Gastroesophageal sphincter (tissue), 4 donors: Measurements from ENCODE around the gene SLC44A1. TPM values are rescaled to one million over a fixed set of nuclear protein-coding genes. Genes with fewer than 3 reads are reported as not detected.

Experiments used
- ATAC-seq: fragments of 150-250 bp; one replicate; pipeline ENCODE4 v1.9.1; 2016; ENCODE audit warnings: mild to moderate bottlenecking, moderate library complexity
- H3K27ac ChIP-seq, 4 donors: fragments of 200-600 bp; sonication (generic) in 3 of 4; 1 replicate in 3 of 4; 2 replicates in 1 of 4; pipeline ENCODE4 v1.5.1; 2016 to 2019
- H3K27me3 ChIP-seq: fragments of 200-600 bp; sonication (generic); one replicate; pipeline ENCODE4 v1.5.1; 2019
- H3K36me3 ChIP-seq, 2 donors: fragments of 200-600 bp; sonication (generic); one replicate each; pipeline ENCODE4 v1.5.1; 2019; ENCODE audit warnings: control low read depth in 1 of 2
- H3K4me1 ChIP-seq, 3 donors: fragments of 200-600 bp; sonication (generic); 1 replicate in 2 of 3; 2 replicates in 1 of 3; pipeline ENCODE4 v1.5.1; 2016 to 2019; ENCODE audit warnings: control low read depth in 2 of 3
- H3K4me3 ChIP-seq, 2 donors: fragments of 200-600 bp; sonication (generic); one replicate each; pipeline ENCODE4 v1.5.1; 2019; ENCODE audit warnings: mild to moderate bottlenecking in 1 of 2, moderate library complexity in 1 of 2
- H3K9me3 ChIP-seq, 3 donors: fragments of 200-600 bp; sonication (generic); one replicate each; pipeline ENCODE4 v1.5.1; 2017 to 2019; ENCODE audit warnings: control low read depth in 2 of 3
- CTCF ChIP-seq, 4 experiments: fragments of 200-600 bp in 2 of 4; fragments of 450-650 bp in 2 of 4; sonication (generic) in 1 of 4; IDR thresholded peaks; one replicate each; pipeline ENCODE4 v1.5.1; 2017 to 2019; ENCODE audit warnings: antibody characterized with exemption in 4 of 4, mild to moderate bottlenecking in 2 of 4, moderate library complexity in 2 of 4
- EP300 ChIP-seq: sonication (generic); formaldehyde crosslinking; IDR thresholded peaks from one replicate; pipeline ENCODE4 v1.6.1; 2017; ENCODE audit warnings: antibody characterized with exemption, mild to moderate bottlenecking
- POLR2A ChIP-seq, 2 donors: fragments of 450-650 bp; IDR thresholded peaks; one replicate each; pipeline ENCODE4 v1.6.1; 2017; ENCODE audit warnings: antibody characterized with exemption in 2 of 2, mild to moderate bottlenecking in 2 of 2, moderate library complexity in 1 of 2
- POLR2AphosphoS5 ChIP-seq: sonication (generic); formaldehyde crosslinking; IDR thresholded peaks from one replicate; pipeline ENCODE4 v1.6.1; 2017; ENCODE audit warnings: antibody characterized with exemption
- WGBS, 2 donors: methylation state at CpG; one replicate each; pipeline ENCODE4 v1.1.5; 2018; ENCODE audit warnings: low coverage in 1 of 2; 5-methylcytosine and 5-hydroxymethylcytosine counted together
- total RNA-seq, 4 donors: library from RNA; depleted of rRNA; stranded (reverse); fragments of >200 nt; gene quantifications; one replicate each; pipeline ENCODE4 v1.1.0, GENCODE V29; 2016

The SLC44A1 gene
- total RNA-seq, 4 donors from 2014 or later = 27.9 to 49.1 (median 30.6) TPM

- no peak overlapping the region for H3K27ac ChIP-seq
- no peak overlapping the region for H3K4me3 ChIP-seq
- H3K9me3 ChIP-seq = no peaks in the 10 kb centered on the region
- 85 to 92% methylated on average over 5 of the region's 5 CpGs for WGBS, 2 donors
- peaks cover 0 to 19% (median 0%) of the 10 kb centered on the region in 3 donors for H3K4me1 ChIP-seq
- peaks cover 0 to 7% of the 10 kb centered on the region in 2 donors for H3K36me3 ChIP-seq
- TF ChIP-seq POLR2A (IDR thresholded peaks at IDR 0.05) = no peak
- ATAC-seq = no peak
- H3K27me3 ChIP-seq = no peaks in the 10 kb centered on the region
Measured at GRCh38 chr9:105306351-105307140, 62.1 kb downstream of the SLC44A1 start.

DNA sequence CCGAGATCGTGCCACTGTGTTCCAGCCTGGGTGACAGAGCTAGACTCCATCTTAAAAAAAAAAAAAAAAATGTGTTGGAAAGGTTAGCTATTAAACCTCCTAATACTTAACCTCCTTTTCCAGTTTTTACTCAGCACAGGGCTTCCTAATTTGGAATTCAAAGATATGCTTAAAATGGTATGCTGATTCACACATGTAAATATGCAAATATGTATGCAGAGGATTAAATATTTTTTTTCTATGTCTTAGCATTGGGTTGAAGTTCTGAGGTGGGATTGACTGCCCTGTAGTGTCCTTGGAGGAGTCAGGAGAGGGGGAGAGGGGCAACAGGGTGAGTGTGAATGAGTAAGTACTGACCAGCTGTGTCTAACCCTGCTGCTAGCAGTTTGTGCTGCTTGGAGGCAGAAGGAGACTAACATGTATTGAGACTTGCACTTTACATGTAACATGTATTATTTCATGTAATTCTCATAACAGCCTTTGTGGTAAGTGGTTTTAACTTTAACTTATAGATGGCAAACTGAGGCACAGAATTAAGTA is 63.2 kb downstream of the SLC44A1 start:
- Histone ChIP-seq H3K36me3 (peaks cover 0 to 7% of the 10 kb centered on the region in 2 donors), H3K27me3 (no peaks in the 10 kb centered on the region), H3K4me3 (no peak overlapping the region), H3K27ac (no peak overlapping the region), H3K4me1 (peaks cover 0 to 19% (median 0%) of the 10 kb centered on the region in 3 donors), H3K9me3 (no peaks in the 10 kb centered on the region)
- WGBS, 2 donors = 86% methylated on average over 2 of the region's 2 CpGs; no CpG with 5 or more reads in 1 of the 2 donors
- TF ChIP-seq CTCF (IDR thresholded peaks at IDR 0.05) (no peak), POLR2A (IDR thresholded peaks at IDR 0.05) (no peak), POLR2AphosphoS5 (no peak), EP300 (no peak)
- no peak for ATAC-seq

- H3K4me3 ChIP-seq = no peak overlapping the region
- TF ChIP-seq POLR2A (IDR thresholded peaks at IDR 0.05) = no peak
- no peak for TF ChIP-seq POLR2AphosphoS5
- no peak for TF ChIP-seq CTCF (IDR thresholded peaks at IDR 0.05)
- no peak for TF ChIP-seq EP300
- H3K27ac ChIP-seq = no peak overlapping the region
- 63 to 72% methylated on average over 7 to 8 of the region's 8 CpGs for WGBS, 2 donors
- peaks cover 0 to under 1% of the 10 kb centered on the region in 2 donors for H3K36me3 ChIP-seq
- no peaks in the 10 kb centered on the region for H3K27me3 ChIP-seq
- H3K4me1 ChIP-seq = peaks cover 0 to 19% (median 0%) of the 10 kb centered on the region in 3 donors
- ATAC-seq = no peak
- H3K9me3 ChIP-seq = no peaks in the 10 kb centered on the region
Measured at GRCh38 chr9:105308461-105309341, 64.2 kb downstream of the SLC44A1 start.

- no peak for TF ChIP-seq POLR2AphosphoS5
- TF ChIP-seq CTCF (IDR thresholded peaks at IDR 0.05) = no peak
- H3K9me3 ChIP-seq = no peaks in the 10 kb centered on the region
- no peaks in the 10 kb centered on the region for H3K27me3 ChIP-seq
Measured at GRCh38 chr9:105309531-105309931, 65.1 kb downstream of the SLC44A1 start.

DNA sequence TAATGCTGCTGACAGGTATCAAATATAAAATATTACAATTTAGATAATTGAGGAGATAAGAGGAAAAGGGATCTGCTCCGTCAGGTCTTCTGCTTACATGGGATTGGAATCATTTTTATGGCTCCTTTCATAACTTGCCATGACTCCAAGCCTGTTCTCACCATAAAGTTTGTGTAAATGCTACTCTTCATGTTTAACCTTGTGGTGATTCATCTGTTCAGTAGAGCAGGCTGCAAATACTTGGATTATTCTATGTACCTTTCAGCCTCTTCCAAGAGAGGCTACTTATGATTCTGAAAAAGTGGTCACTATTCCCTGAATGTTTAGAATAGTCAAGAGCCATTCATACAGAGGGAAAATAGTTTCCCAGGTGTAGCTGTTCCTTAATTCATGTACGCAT is 66.9 kb downstream of the SLC44A1 start:
- Histone ChIP-seq H3K4me1 (peaks cover 0 to 19% (median 0%) of the 10 kb centered on the region in 3 donors), H3K27me3 (no peaks in the 10 kb centered on the region), H3K9me3 (no peaks in the 10 kb centered on the region), H3K36me3 (no peaks in the 10 kb centered on the region), H3K27ac (no peak overlapping the region), H3K4me3 (no peak overlapping the region)
- 94% methylated on average over 2 of the region's 2 CpGs for WGBS, 2 donors
- ATAC-seq = no peak
- no peak for TF ChIP-seq EP300
- no peak for TF ChIP-seq CTCF (IDR thresholded peaks at IDR 0.05)

More at GRCh38 chr9:105309531-105309931, 65.1 kb downstream of the SLC44A1 start:
- 72 to 86% methylated on average over 3 of the region's 3 CpGs for WGBS, 2 donors
- Histone ChIP-seq H3K27ac (no peak overlapping the region), H3K36me3 (no peaks in the 10 kb centered on the region), H3K4me3 (no peak overlapping the region), H3K4me1 (peaks cover 0 to 19% (median 0%) of the 10 kb centered on the region in 3 donors)
- no peak for ATAC-seq
